Testis (tissue), 3 donors: Measurements from ENCODE around the gene CHMP2B. TPM values are rescaled to one million over a fixed set of nuclear protein-coding genes. Genes with fewer than 3 reads are reported as not detected.

Source experiments
- DNase-seq: peaks from one replicate; pipeline ENCODE4 v3.0.0-alpha.2; 2019
- H3K27ac ChIP-seq, 2 donors: fragments of 200-600 bp; sonication (generic); one replicate each; pipeline ENCODE4 v1.5.1; 2019
- H3K27me3 ChIP-seq: fragments of 200-600 bp; sonication (generic); one replicate; pipeline ENCODE4 v1.5.1; 2019
- H3K36me3 ChIP-seq: fragments of 200-600 bp; sonication (generic); one replicate; pipeline ENCODE4 v1.5.1; 2017; ENCODE audit warnings: low read depth; ENCODE audit errors: missing control alignments
- H3K4me1 ChIP-seq: fragments of 200-600 bp; sonication (generic); one replicate; pipeline ENCODE4 v1.5.1; 2019
- H3K4me3 ChIP-seq, 2 donors: fragments of 200-600 bp; sonication (generic); one replicate each; pipeline ENCODE4 v1.5.1; 2017 to 2019
- H3K9me3 ChIP-seq: fragments of 200-600 bp; sonication (generic); one replicate; pipeline ENCODE4 v1.5.1; 2017
- POLR2A ChIP-seq: fragments of 450-650 bp; IDR thresholded peaks from one replicate; pipeline ENCODE4 v1.6.1; 2017; ENCODE audit warnings: antibody characterized with exemption, mild to moderate bottlenecking, moderate library complexity
- WGBS, 2 donors: methylation state at CpG; one replicate each; pipeline ENCODE4 v1.1.5; 2018; 5-methylcytosine and 5-hydroxymethylcytosine counted together
- intact Hi-C: fragments of 100-400 bp; cut with DNase I; formaldehyde crosslinking; loops from one replicate; pipeline ENCODE4 v1.15.1; 2023; ENCODE audit warnings: low total_unique reads
- polyA plus RNA-seq: library from polyadenylated mRNA; stranded (reverse); fragments of 350-450 nt; fragmentation: Illumina TruSeq; extraction: RNeasy Lipid Tissue Mini Kit (QIAGEN cat#74804); gene quantifications from one replicate; pipeline ENCODE4 v1.2.3, GENCODE V29; 2014; ENCODE audit warnings: low read depth, low replicate concordance; ENCODE audit not compliant: insufficient read depth
- total RNA-seq, 2 donors: library from RNA; depleted of rRNA; stranded (reverse); fragments of >200 nt; gene quantifications; one replicate each; pipeline ENCODE4 v1.2.3, GENCODE V29; 2016
- TF ChIP-seq, protein P1 (sequence below), 3 experiments: fragments of 450-650 bp in 2 of 3; fragments of 200-600 bp in 1 of 3; sonication (generic) in 1 of 3; IDR thresholded peaks; one replicate each; pipeline ENCODE4 v1.5.1; 2016 to 2019; ENCODE audit warnings: antibody characterized with exemption in 3 of 3, mild to moderate bottlenecking in 2 of 3, moderate library complexity in 1 of 3

Gene CHMP2B
- total and polyA plus RNA-seq, 3 donors from 2014 or later: 26.5 to 27.7 (median 26.5) TPM

DNA sequence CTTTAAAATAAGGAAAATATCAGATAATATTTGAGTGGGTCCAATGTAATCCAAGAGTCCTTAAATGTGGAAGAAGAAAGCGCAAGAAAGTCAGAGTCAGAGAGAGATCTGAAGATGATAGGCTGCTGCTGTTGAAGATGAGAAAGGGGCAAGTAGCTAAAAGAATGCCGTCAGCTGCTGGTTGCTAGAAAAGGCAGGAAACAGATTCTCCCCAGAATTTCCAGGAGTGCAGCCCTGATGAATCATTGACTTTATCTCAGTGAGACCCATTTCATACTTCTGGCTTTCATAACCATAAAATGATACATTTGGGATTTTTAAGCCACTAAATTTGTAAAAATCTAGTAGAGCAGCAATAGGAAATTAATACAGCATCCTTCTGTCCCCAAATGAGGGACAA lies 7.5 kb upstream of the CHMP2B start:
- intact Hi-C loops: no loop called here
- H3K36me3 ChIP-seq: no peaks in the 10 kb centered on the region

GRCh38 chr3:87225659-87226058 lies 1.4 kb upstream of the CHMP2B start:
- peak; percentile 21 for DNase-seq
- Histone ChIP-seq H3K36me3 (no peaks in the 10 kb centered on the region), H3K4me3 (no peak overlapping the region), H3K27me3 (no peaks in the 10 kb centered on the region), H3K27ac (no peak overlapping the region), H3K9me3 (no peaks in the 10 kb centered on the region), H3K4me1 (no peaks in the 10 kb centered on the region)
- no peak for TF ChIP-seq POLR2A
- TF ChIP-seq, protein P1, sequence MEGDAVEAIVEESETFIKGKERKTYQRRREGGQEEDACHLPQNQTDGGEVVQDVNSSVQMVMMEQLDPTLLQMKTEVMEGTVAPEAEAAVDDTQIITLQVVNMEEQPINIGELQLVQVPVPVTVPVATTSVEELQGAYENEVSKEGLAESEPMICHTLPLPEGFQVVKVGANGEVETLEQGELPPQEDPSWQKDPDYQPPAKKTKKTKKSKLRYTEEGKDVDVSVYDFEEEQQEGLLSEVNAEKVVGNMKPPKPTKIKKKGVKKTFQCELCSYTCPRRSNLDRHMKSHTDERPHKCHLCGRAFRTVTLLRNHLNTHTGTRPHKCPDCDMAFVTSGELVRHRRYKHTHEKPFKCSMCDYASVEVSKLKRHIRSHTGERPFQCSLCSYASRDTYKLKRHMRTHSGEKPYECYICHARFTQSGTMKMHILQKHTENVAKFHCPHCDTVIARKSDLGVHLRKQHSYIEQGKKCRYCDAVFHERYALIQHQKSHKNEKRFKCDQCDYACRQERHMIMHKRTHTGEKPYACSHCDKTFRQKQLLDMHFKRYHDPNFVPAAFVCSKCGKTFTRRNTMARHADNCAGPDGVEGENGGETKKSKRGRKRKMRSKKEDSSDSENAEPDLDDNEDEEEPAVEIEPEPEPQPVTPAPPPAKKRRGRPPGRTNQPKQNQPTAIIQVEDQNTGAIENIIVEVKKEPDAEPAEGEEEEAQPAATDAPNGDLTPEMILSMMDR (IDR thresholded peaks at IDR 0.05): no peak
- WGBS, 2 donors: 51 to 62% methylated on average over 5 of the region's 5 CpGs
- intact Hi-C loops: no loop called here

More for the DNA sequence above, 7.5 kb upstream of the CHMP2B start:
- H3K27me3 ChIP-seq: no peaks in the 10 kb centered on the region
- no peak overlapping the region for H3K4me3 ChIP-seq
- no peaks in the 10 kb centered on the region for H3K4me1 ChIP-seq
- no peak for DNase-seq
- no peaks in the 10 kb centered on the region for H3K9me3 ChIP-seq
- H3K27ac ChIP-seq: no peak overlapping the region
- TF ChIP-seq, protein P1 (IDR thresholded peaks at IDR 0.05): no peak
- TF ChIP-seq POLR2A: no peak
- WGBS, 2 donors: 85 to 87% methylated on average over 2 of the region's 2 CpGs

GRCh38 chr3:87227835-87228144 lies 681 bp downstream of the CHMP2B start:
- H3K27me3 ChIP-seq: no peaks in the 10 kb centered on the region
- DNase-seq: no peak
- TF ChIP-seq, protein P1 (IDR thresholded peaks at IDR 0.05): no peak
- no peak for TF ChIP-seq POLR2A
- H3K36me3 ChIP-seq: no peaks in the 10 kb centered on the region
- H3K9me3 ChIP-seq: no peaks in the 10 kb centered on the region
- 0% methylated on average over 3 of the region's 3 CpGs for WGBS, 2 donors
- H3K27ac ChIP-seq: peak overlapping the region; percentile 92 to 93
- intact Hi-C loops: no loop called here
- H3K4me1 ChIP-seq: no peaks in the 10 kb centered on the region
- H3K4me3 ChIP-seq: peak overlapping the region; percentile 91 to 93

GRCh38 chr3:87228316-87228715 lies 1.2 kb downstream of the CHMP2B start:
- intact Hi-C loops: no loop called here
- Histone ChIP-seq H3K27ac (no peak overlapping the region), H3K4me3 (no peak overlapping the region), H3K4me1 (no peaks in the 10 kb centered on the region), H3K36me3 (no peaks in the 10 kb centered on the region), H3K9me3 (no peaks in the 10 kb centered on the region), H3K27me3 (no peaks in the 10 kb centered on the region)
- DNase-seq: no peak
- TF ChIP-seq, protein P1 (IDR thresholded peaks at IDR 0.05): no peak
- no peak for TF ChIP-seq POLR2A
- 0 to 18% methylated on average over 1 of the region's 1 CpG for WGBS, 2 donors

DNA sequence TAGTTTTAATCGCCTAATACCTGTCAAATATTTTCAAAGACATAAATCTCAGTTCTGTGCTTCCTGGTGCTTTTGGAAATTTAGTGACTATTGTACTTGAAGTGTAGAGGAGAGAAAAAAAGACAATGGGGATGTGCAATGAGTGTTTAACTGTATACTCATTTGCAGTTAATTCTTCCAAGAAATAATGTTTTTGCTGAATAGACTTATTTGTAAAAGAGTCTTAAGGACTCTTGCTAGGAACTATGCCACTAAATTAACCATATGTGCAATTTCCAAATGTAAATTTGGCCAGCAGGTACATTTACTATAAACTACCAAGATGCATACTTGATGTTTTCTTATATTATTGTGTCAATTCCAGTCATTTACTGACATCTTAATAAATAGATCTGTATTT lies 2.0 kb downstream of the CHMP2B start:
- H3K27ac ChIP-seq: no peak overlapping the region
- DNase-seq: no peak
- H3K4me3 ChIP-seq: no peak overlapping the region
- H3K4me1 ChIP-seq: no peaks in the 10 kb centered on the region
- TF ChIP-seq POLR2A: no peak
- TF ChIP-seq, protein P1 (IDR thresholded peaks at IDR 0.05): no peak
- H3K27me3 ChIP-seq: no peaks in the 10 kb centered on the region
- no peaks in the 10 kb centered on the region for H3K9me3 ChIP-seq
- intact Hi-C loops: no loop called here
- H3K36me3 ChIP-seq: no peaks in the 10 kb centered on the region
- WGBS, 2 donors: 67 to 71% methylated on average over 1 of the region's 1 CpG
